ENCODE results near the gene SHMT2. TPM values are rescaled to one million over a fixed set of nuclear protein-coding genes. Genes with fewer than 3 reads are reported as not detected.

The SHMT2 gene
- total RNA-seq, 1 donor from 2014 or later: 268 TPM

GRCh38 chr12:57196439-57196838 lies 33.1 kb upstream of the SHMT2 start:
- intact Hi-C loops (cut with micrococcal nuclease): no loop called here
- ChIA-PET POLR2A (no interaction called here), CTCF (no interaction called here)
- DNase-seq: no peak
- no peaks in the 10 kb centered on the region for H3K27me3 Mint-ChIP-seq
- ATAC-seq (ENCODE audit: low read depth): no peak
- no peaks in the 10 kb centered on the region for H3K4me1 Mint-ChIP-seq
- H3K27ac Mint-ChIP-seq: no peak overlapping the region
- TF ChIP-seq CTCF (IDR thresholded peaks at IDR 0.05): no peak
- no peaks in the 10 kb centered on the region for H3K9me3 Mint-ChIP-seq
- no peaks in the 10 kb centered on the region for H3K36me3 Mint-ChIP-seq (ENCODE audit: low read depth)
- H3K4me3 Mint-ChIP-seq: no peak overlapping the region

GRCh38 chr12:57196956-57197355 lies 32.6 kb upstream of the SHMT2 start:
- Mint-ChIP-seq H3K36me3 (ENCODE audit: low read depth) (no peaks in the 10 kb centered on the region), H3K9me3 (no peaks in the 10 kb centered on the region), H3K4me3 (no peak overlapping the region), H3K27ac (no peak overlapping the region), H3K27me3 (no peaks in the 10 kb centered on the region), H3K4me1 (no peaks in the 10 kb centered on the region)
- intact Hi-C loops (cut with micrococcal nuclease): no loop called here
- TF ChIP-seq CTCF (IDR thresholded peaks at IDR 0.05): no peak
- ChIA-PET POLR2A (no interaction called here), CTCF (no interaction called here)
- ATAC-seq (ENCODE audit: low read depth): no peak
- DNase-seq: no peak

GRCh38 chr12:57198329-57198728 lies 31.2 kb upstream of the SHMT2 start:
- H3K27ac Mint-ChIP-seq: no peak overlapping the region
- H3K4me1 Mint-ChIP-seq: no peaks in the 10 kb centered on the region
- no peak for ATAC-seq (ENCODE audit: low read depth)
- no peaks in the 10 kb centered on the region for H3K27me3 Mint-ChIP-seq
- no peaks in the 10 kb centered on the region for H3K36me3 Mint-ChIP-seq (ENCODE audit: low read depth)
- no peaks in the 10 kb centered on the region for H3K9me3 Mint-ChIP-seq
- H3K4me3 Mint-ChIP-seq: no peak overlapping the region
- no peak for TF ChIP-seq CTCF (IDR thresholded peaks at IDR 0.05)
- ChIA-PET CTCF (no interaction called here), POLR2A (no interaction called here)
- no peak for DNase-seq
- intact Hi-C loops (cut with micrococcal nuclease): no loop called here

- POLR2A ChIA-PET: no interaction called here
Measured at GRCh38 chr12:57199191-57199590, 30.3 kb upstream of the SHMT2 start.

GRCh38 chr12:57200497-57200896 lies 29.0 kb upstream of the SHMT2 start:
- Mint-ChIP-seq H3K27me3 (no peaks in the 10 kb centered on the region), H3K36me3 (ENCODE audit: low read depth) (no peaks in the 10 kb centered on the region), H3K4me1 (no peaks in the 10 kb centered on the region), H3K4me3 (no peak overlapping the region), H3K27ac (no peak overlapping the region), H3K9me3 (no peaks in the 10 kb centered on the region)
- CTCF ChIA-PET: no interaction called here
- intact Hi-C loops (cut with micrococcal nuclease): no loop called here
- TF ChIP-seq CTCF (IDR thresholded peaks at IDR 0.05): no peak
- POLR2A ChIA-PET: no interaction called here
- ATAC-seq (ENCODE audit: low read depth): no peak
- DNase-seq: no peak

More at GRCh38 chr12:57199191-57199590, 30.3 kb upstream of the SHMT2 start:
- H3K4me3 Mint-ChIP-seq: no peak overlapping the region
- no peaks in the 10 kb centered on the region for H3K4me1 Mint-ChIP-seq
- TF ChIP-seq CTCF (IDR thresholded peaks at IDR 0.05): no peak
- DNase-seq (no peak), ATAC-seq (ENCODE audit: low read depth) (no peak)
- intact Hi-C loops (cut with micrococcal nuclease): no loop called here
- H3K27ac Mint-ChIP-seq: no peak overlapping the region
- CTCF ChIA-PET: no interaction called here
- no peaks in the 10 kb centered on the region for H3K9me3 Mint-ChIP-seq
- no peaks in the 10 kb centered on the region for H3K36me3 Mint-ChIP-seq (ENCODE audit: low read depth)
- H3K27me3 Mint-ChIP-seq: no peaks in the 10 kb centered on the region
